Urinary bladder (tissue), 4 donors: ENCODE data around the gene KPNB1. TPM values are rescaled to one million over a fixed set of nuclear protein-coding genes. Genes with fewer than 3 reads are reported as not detected.

Source experiments
- DNase-seq: peaks from one replicate; pipeline ENCODE4 v3.0.0-alpha.2; 2015; ENCODE audit errors: extremely low spot score
- H3K27ac ChIP-seq: one replicate; pipeline ENCODE4 v1.5.1; 2013; ENCODE audit warnings: low read depth, mild to moderate bottlenecking, moderate library complexity
- H3K36me3 ChIP-seq: one replicate; pipeline ENCODE4 v1.6.1; 2013; ENCODE audit warnings: mild to moderate bottlenecking, moderate library complexity; ENCODE audit not compliant: insufficient read depth
- H3K4me1 ChIP-seq: one replicate; pipeline ENCODE4 v1.6.1; 2013; ENCODE audit warnings: mild to moderate bottlenecking, moderate library complexity; ENCODE audit not compliant: insufficient read depth
- H3K4me3 ChIP-seq: one replicate; pipeline ENCODE4 v1.5.1; 2013; ENCODE audit warnings: low read depth, low read length
- WGBS: extraction: QIAGEN DNeasy Blood & Tissue Kit; methylation state at CpG from one replicate; pipeline ENCODE4 v1.1.7; 2013; 5-methylcytosine and 5-hydroxymethylcytosine counted together
- polyA plus RNA-seq: library from polyadenylated mRNA; stranded (reverse); fragments of 200-250 nt; gene quantifications from one replicate; pipeline ENCODE4 v1.2.3, GENCODE V29; 2013
- total RNA-seq: library from RNA; depleted of rRNA; stranded (reverse); fragments of >200 nt; gene quantifications from one replicate; pipeline ENCODE4 v1.2.3, GENCODE V29; 2014
- donor health status: healthy with polysubstance abuse.
- donor health status: healthy.

Gene KPNB1
- total and polyA plus RNA-seq, 2 donors: 66.8 to 136 TPM

- 95% methylated on average over 8 of the region's 8 CpGs for WGBS
- Histone ChIP-seq H3K27ac (no peak overlapping the region), H3K36me3 (no peaks in the 10 kb centered on the region), H3K4me1 (no peaks in the 10 kb centered on the region), H3K4me3 (no peak overlapping the region)
- no peak for DNase-seq
Observed at GRCh38 chr17:47628014-47628566, 21.6 kb upstream of the KPNB1 start.

- WGBS: 83% methylated on average over 5 of the region's 5 CpGs
- H3K27ac ChIP-seq: no peak overlapping the region
- H3K4me3 ChIP-seq: no peak overlapping the region
- DNase-seq: no peak
- H3K36me3 ChIP-seq: no peaks in the 10 kb centered on the region
- no peaks in the 10 kb centered on the region for H3K4me1 ChIP-seq
Observed at GRCh38 chr17:47629826-47630225, 19.9 kb upstream of the KPNB1 start.

- Histone ChIP-seq H3K4me3 (no peak overlapping the region), H3K27ac (no peak overlapping the region), H3K4me1 (no peaks in the 10 kb centered on the region), H3K36me3 (no peaks in the 10 kb centered on the region)
- WGBS: 55% methylated on average over 2 of the region's 2 CpGs
- DNase-seq: no peak
Observed at GRCh38 chr17:47630614-47631013, 19.1 kb upstream of the KPNB1 start.

- no peaks in the 10 kb centered on the region for H3K36me3 ChIP-seq
- H3K4me3 ChIP-seq: no peak overlapping the region
- WGBS: 85% methylated on average over 3 of the region's 3 CpGs
- no peaks in the 10 kb centered on the region for H3K4me1 ChIP-seq
- no peak for DNase-seq
- H3K27ac ChIP-seq: no peak overlapping the region
Observed at GRCh38 chr17:47632991-47633390, 16.7 kb upstream of the KPNB1 start.

- DNase-seq: no peak
- no peak overlapping the region for H3K4me3 ChIP-seq
- H3K36me3 ChIP-seq: no peaks in the 10 kb centered on the region
- no peak overlapping the region for H3K27ac ChIP-seq
- no peaks in the 10 kb centered on the region for H3K4me1 ChIP-seq
- WGBS: 91% methylated on average over 1 of the region's 1 CpG
Observed at GRCh38 chr17:47633996-47634395, 15.7 kb upstream of the KPNB1 start.

- Histone ChIP-seq H3K27ac (no peak overlapping the region), H3K4me3 (no peak overlapping the region), H3K36me3 (no peaks in the 10 kb centered on the region), H3K4me1 (no peaks in the 10 kb centered on the region)
- DNase-seq: no peak
- WGBS: 95% methylated on average over 3 of the region's 3 CpGs
Observed at GRCh38 chr17:47634870-47635269, 14.8 kb upstream of the KPNB1 start.

- Histone ChIP-seq H3K4me1 (no peaks in the 10 kb centered on the region), H3K27ac (no peak overlapping the region), H3K36me3 (no peaks in the 10 kb centered on the region), H3K4me3 (no peak overlapping the region)
- no peak for DNase-seq
- WGBS: 86% methylated on average over 3 of the region's 3 CpGs
Observed at GRCh38 chr17:47635734-47636133, 14.0 kb upstream of the KPNB1 start.

GRCh38 chr17:47636273-47637030 lies 13.3 kb upstream of the KPNB1 start:
- no peak for DNase-seq
- WGBS: 84% methylated on average over 2 of the region's 2 CpGs
- Histone ChIP-seq H3K36me3 (no peaks in the 10 kb centered on the region), H3K4me1 (no peaks in the 10 kb centered on the region), H3K27ac (no peak overlapping the region), H3K4me3 (no peak overlapping the region)

- Histone ChIP-seq H3K4me1 (no peaks in the 10 kb centered on the region), H3K4me3 (no peak overlapping the region), H3K27ac (no peak overlapping the region), H3K36me3 (no peaks in the 10 kb centered on the region)
- DNase-seq: no peak
- 80% methylated on average over 5 of the region's 5 CpGs for WGBS
Observed at GRCh38 chr17:47638903-47639302, 10.8 kb upstream of the KPNB1 start.

GRCh38 chr17:47640076-47640475 lies 9.6 kb upstream of the KPNB1 start:
- WGBS: 77% methylated on average over 3 of the region's 3 CpGs
- DNase-seq: no peak
- no peaks in the 10 kb centered on the region for H3K36me3 ChIP-seq
- H3K4me3 ChIP-seq: no peak overlapping the region
- no peak overlapping the region for H3K27ac ChIP-seq
- H3K4me1 ChIP-seq: no peaks in the 10 kb centered on the region

- WGBS: 82% methylated on average over 4 of the region's 4 CpGs
- H3K36me3 ChIP-seq: no peaks in the 10 kb centered on the region
- no peak overlapping the region for H3K4me3 ChIP-seq
- no peaks in the 10 kb centered on the region for H3K4me1 ChIP-seq
- no peak overlapping the region for H3K27ac ChIP-seq
- DNase-seq: no peak
Observed at GRCh38 chr17:47641202-47641601, 8.5 kb upstream of the KPNB1 start.

- no peak for DNase-seq
- Histone ChIP-seq H3K27ac (no peak overlapping the region), H3K36me3 (no peaks in the 10 kb centered on the region), H3K4me3 (no peak overlapping the region), H3K4me1 (no peaks in the 10 kb centered on the region)
- 69% methylated on average over 2 of the region's 2 CpGs for WGBS
Observed at GRCh38 chr17:47643116-47643515, 6.6 kb upstream of the KPNB1 start.

GRCh38 chr17:47644324-47644723 lies 5.4 kb upstream of the KPNB1 start:
- DNase-seq: no peak
- no peak overlapping the region for H3K27ac ChIP-seq
- H3K4me1 ChIP-seq: no peaks in the 10 kb centered on the region
- no peaks in the 10 kb centered on the region for H3K36me3 ChIP-seq
- 83% methylated on average over 5 of the region's 5 CpGs for WGBS
- H3K4me3 ChIP-seq: no peak overlapping the region

- WGBS: under 1% methylated on average over 48 of the region's 48 CpGs
- DNase-seq: peak; percentile 7
- Histone ChIP-seq H3K27ac (peak overlapping the region; percentile 79), H3K4me3 (peak overlapping the region; percentile 90), H3K36me3 (no peaks in the 10 kb centered on the region), H3K4me1 (no peaks in the 10 kb centered on the region)
Observed at GRCh38 chr17:47649972-47650524, 329 bp downstream of the KPNB1 start.
